ENCODE results near the gene HRH4.

DNA sequence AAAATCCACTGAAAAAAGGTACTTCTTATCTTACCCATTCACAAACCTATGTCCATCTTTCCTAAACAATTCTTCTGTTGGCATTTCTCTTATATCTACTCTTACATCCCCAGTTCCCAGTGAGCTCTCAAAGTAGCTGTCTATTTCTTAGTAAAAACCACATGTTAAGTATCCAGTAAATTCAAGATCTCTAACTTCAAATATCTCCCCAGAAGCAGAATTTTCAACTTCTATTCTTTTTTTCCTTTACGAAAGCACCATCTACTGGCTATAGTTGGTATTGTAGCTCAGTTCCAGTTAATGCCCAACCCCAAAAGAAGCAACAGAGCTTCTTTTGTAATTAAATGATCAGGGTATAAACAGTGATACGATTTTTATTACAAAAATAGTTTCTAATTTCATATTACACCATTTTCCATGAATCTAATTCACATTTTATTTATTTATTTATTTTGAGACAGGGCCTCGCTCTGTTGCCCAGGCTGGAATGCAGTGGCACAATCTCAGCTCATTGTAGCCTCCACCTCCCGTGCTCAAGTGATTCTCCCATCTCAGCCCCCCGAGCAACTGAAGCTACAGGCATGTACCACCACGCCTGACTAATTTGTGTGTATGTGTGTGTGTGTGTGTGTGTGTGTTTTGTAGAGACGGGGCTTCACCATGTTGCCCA is 28.5 kb downstream of the HRH4 start:
- no peak for TF ChIP-seq ESRRA (IDR thresholded peaks at IDR 0.05; ENCODE audit: low read length)
- no peak for TF ChIP-seq CEBPB (IDR thresholded peaks at IDR 0.05; ENCODE audit: borderline replicate concordance in 1 of 2, low read depth in 2 of 2, low read length in 2 of 2)
- TF ChIP-seq, protein P1, sequence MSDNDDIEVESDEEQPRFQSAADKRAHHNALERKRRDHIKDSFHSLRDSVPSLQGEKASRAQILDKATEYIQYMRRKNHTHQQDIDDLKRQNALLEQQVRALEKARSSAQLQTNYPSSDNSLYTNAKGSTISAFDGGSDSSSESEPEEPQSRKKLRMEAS (IDR thresholded peaks at IDR 0.05; ENCODE audit: low read depth, low read length) = no peak
- no peak for TF ChIP-seq NRF1 (conservative IDR thresholded peaks at IDR 0.05; ENCODE audit: low read depth, low read length)
- no peak for TF ChIP-seq CHD1 (IDR thresholded peaks at IDR 0.05; ENCODE audit: low read depth, low read length)
- TF ChIP-seq, protein P2, sequence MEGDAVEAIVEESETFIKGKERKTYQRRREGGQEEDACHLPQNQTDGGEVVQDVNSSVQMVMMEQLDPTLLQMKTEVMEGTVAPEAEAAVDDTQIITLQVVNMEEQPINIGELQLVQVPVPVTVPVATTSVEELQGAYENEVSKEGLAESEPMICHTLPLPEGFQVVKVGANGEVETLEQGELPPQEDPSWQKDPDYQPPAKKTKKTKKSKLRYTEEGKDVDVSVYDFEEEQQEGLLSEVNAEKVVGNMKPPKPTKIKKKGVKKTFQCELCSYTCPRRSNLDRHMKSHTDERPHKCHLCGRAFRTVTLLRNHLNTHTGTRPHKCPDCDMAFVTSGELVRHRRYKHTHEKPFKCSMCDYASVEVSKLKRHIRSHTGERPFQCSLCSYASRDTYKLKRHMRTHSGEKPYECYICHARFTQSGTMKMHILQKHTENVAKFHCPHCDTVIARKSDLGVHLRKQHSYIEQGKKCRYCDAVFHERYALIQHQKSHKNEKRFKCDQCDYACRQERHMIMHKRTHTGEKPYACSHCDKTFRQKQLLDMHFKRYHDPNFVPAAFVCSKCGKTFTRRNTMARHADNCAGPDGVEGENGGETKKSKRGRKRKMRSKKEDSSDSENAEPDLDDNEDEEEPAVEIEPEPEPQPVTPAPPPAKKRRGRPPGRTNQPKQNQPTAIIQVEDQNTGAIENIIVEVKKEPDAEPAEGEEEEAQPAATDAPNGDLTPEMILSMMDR (IDR thresholded peaks at IDR 0.05 in 2 of 3, conservative IDR thresholded peaks at IDR 0.05 in 1 of 3; ENCODE audit: control insufficient read depth in 2 of 3, extremely low read depth in 1 of 3, insufficient read depth in 1 of 3, low read depth in 3 of 3, low read length in 3 of 3) = peak; percentile 55 to 63 (median 60); a peak in 5 of 6 replicates
- TF ChIP-seq SMC3 (IDR thresholded peaks at IDR 0.05; ENCODE audit: borderline replicate concordance, low read length) = peak; percentile 64; the same call in 1 of the 2 replicates
- TF ChIP-seq POLR2A (IDR thresholded peaks at IDR 0.05; ENCODE audit: low read depth, low read length) = no peak
- TF ChIP-seq NR2C2 (IDR thresholded peaks at IDR 0.05; ENCODE audit: borderline replicate concordance, control insufficient read depth, insufficient read length, low read depth) = no peak
- TF ChIP-seq MEF2A (IDR thresholded peaks at IDR 0.05; ENCODE audit: insufficient read depth, low read depth, low read length) = no peak
- TF ChIP-seq, protein P3, sequence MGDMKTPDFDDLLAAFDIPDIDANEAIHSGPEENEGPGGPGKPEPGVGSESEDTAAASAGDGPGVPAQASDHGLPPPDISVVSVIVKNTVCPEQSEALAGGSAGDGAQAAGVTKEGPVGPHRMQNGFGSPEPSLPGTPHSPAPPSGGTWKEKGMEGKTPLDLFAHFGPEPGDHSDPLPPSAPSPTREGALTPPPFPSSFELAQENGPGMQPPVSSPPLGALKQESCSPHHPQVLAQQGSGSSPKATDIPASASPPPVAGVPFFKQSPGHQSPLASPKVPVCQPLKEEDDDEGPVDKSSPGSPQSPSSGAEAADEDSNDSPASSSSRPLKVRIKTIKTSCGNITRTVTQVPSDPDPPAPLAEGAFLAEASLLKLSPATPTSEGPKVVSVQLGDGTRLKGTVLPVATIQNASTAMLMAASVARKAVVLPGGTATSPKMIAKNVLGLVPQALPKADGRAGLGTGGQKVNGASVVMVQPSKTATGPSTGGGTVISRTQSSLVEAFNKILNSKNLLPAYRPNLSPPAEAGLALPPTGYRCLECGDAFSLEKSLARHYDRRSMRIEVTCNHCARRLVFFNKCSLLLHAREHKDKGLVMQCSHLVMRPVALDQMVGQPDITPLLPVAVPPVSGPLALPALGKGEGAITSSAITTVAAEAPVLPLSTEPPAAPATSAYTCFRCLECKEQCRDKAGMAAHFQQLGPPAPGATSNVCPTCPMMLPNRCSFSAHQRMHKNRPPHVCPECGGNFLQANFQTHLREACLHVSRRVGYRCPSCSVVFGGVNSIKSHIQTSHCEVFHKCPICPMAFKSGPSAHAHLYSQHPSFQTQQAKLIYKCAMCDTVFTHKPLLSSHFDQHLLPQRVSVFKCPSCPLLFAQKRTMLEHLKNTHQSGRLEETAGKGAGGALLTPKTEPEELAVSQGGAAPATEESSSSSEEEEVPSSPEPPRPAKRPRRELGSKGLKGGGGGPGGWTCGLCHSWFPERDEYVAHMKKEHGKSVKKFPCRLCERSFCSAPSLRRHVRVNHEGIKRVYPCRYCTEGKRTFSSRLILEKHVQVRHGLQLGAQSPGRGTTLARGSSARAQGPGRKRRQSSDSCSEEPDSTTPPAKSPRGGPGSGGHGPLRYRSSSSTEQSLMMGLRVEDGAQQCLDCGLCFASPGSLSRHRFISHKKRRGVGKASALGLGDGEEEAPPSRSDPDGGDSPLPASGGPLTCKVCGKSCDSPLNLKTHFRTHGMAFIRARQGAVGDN (IDR thresholded peaks at IDR 0.05) = no peak
- no peak for TF ChIP-seq SP1 (IDR thresholded peaks at IDR 0.05; ENCODE audit: low read depth, low read length)
- no peak for TF ChIP-seq POLR2AphosphoS2 (IDR thresholded peaks at IDR 0.05; ENCODE audit: low read depth, low read length)
- TF ChIP-seq ETV6 (conservative IDR thresholded peaks at IDR 0.05 in 1 of 2, IDR thresholded peaks at IDR 0.05 in 1 of 2; ENCODE audit: borderline replicate concordance in 1 of 2, low read depth in 1 of 2) = no peak

Data from GM12878 (cell line).